ENCODE results near the gene TP53I13. TPM values are rescaled to one million over a fixed set of nuclear protein-coding genes. Genes with fewer than 3 reads are reported as not detected.
A peak's percentile ranks its signal among the peaks of the same experiment; 100 is the strongest.

TP53I13 gene
- total and polyA plus RNA-seq, 2 of the 13 experiments (the other 11 are each of a cell fraction or from before 2014, with no cell fraction given), result 16.9 to 25.7 TPM

- peak; percentile 42; the same call in 1 of the 2 replicates for TF ChIP-seq E2F5 (CRISPR knock-in tag; conservative IDR thresholded peaks at IDR 0.05)
- no peak for TF ChIP-seq FOSL1 (CRISPR knock-in tag; IDR thresholded peaks at IDR 0.05; ENCODE audit: borderline replicate concordance)
- TF ChIP-seq ZNF460 (CRISPR knock-in tag; IDR thresholded peaks at IDR 0.05; ENCODE audit: borderline replicate concordance), result no peak
- no peak for TF ChIP-seq AHDC1 (CRISPR knock-in tag; IDR thresholded peaks at IDR 0.05; ENCODE audit: borderline replicate concordance)
- TF ChIP-seq ZNF33A (CRISPR knock-in tag; IDR thresholded peaks at IDR 0.05; ENCODE audit: borderline replicate concordance), result no peak
- no peak for TF ChIP-seq ZBTB10 (CRISPR knock-in tag; IDR thresholded peaks at IDR 0.05; ENCODE audit: borderline replicate concordance)
- no peak for TF ChIP-seq ZNF816 (CRISPR knock-in tag; IDR thresholded peaks at IDR 0.05; ENCODE audit: borderline replicate concordance)
- no peak for TF ChIP-seq MTA3 (CRISPR knock-in tag; IDR thresholded peaks at IDR 0.05)
- 0 out of 2 replicates have a peak, but pooled peaks have one; percentile 10 for TF ChIP-seq E2F1 (CRISPR knock-in tag; IDR thresholded peaks at IDR 0.05)
- TF ChIP-seq JUND (CRISPR knock-in tag; IDR thresholded peaks at IDR 0.05), result peak; percentile 40; the same call in 1 of the 2 replicates
- no peak for TF ChIP-seq ARID3A (IDR thresholded peaks at IDR 0.05; ENCODE audit: low read depth, low read length)
- no peak for TF ChIP-seq TARDBP (CRISPR knock-in tag; IDR thresholded peaks at IDR 0.05)
- no peak for TF ChIP-seq ZNF792 (CRISPR knock-in tag; IDR thresholded peaks at IDR 0.05)
- TF ChIP-seq ZNF883 (CRISPR knock-in tag; IDR thresholded peaks at IDR 0.05; ENCODE audit: not compliant biosample characterization), result no peak
- no peak for TF ChIP-seq MAFG (CRISPR knock-in tag; IDR thresholded peaks at IDR 0.05)
Observed at GRCh38 chr17:29589524-29590410, 21.3 kb downstream of the TP53I13 start, which contains the start of gene GIT1 (continued).

Data from HepG2 (cell line).